Measurements from ENCODE around the gene SMARCC2. TPM values are rescaled to one million over a fixed set of nuclear protein-coding genes. Genes with fewer than 3 reads are reported as not detected.

Gene SMARCC2
- total and polyA plus RNA-seq, 2 donors (not counting 1 experiment from before 2014, with no cell fraction given): 60.2 to 70.8 TPM

DNA sequence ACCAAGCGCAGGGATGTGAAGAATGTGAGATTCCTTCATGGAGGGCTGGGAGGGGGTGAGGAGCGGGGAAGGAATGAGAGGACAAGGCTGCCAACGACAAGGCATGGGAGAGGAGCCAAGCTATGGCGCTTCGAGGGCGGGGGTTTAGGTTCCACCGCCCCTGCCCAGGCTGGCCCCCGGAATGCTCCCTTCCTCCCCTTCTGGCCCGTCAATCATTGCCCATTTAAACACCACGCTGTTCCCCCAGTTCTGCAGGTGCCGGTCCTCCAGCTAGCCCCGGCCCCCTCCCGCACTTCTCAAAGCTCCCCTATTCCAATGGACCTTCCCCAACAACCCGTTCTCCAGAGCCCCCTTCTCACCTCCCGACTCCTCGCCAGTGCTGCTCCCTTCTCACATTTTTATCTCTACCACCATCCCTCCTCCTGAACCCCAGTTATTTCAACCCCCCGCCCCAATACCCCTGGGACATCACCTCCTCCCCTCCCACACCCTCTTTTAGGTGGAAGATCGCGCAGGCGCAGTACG lies 32.0 kb upstream of the SMARCC2 start:
- Histone ChIP-seq H2AFZ (ENCODE audit: low read length) (peak overlapping the region; percentile 20), H3K79me2 (ENCODE audit: control insufficient read depth, insufficient read depth, low read length) (peaks cover 32% of the 10 kb centered on the region), H3K36me3 (ENCODE audit: control insufficient read depth, insufficient read depth, low read length) (peaks cover 5% of the 10 kb centered on the region), H3K27ac (ENCODE audit: insufficient read depth, low read length) (peak overlapping the region; percentile 97), H3K27me3 (ENCODE audit: control insufficient read depth, insufficient read depth, low read length) (no peaks in the 10 kb centered on the region), H3K4me2 (ENCODE audit: extremely low read depth, insufficient read depth, low read length) (peak overlapping the region; percentile 98), H3K9ac (ENCODE audit: insufficient read depth, low read length) (peak overlapping the region; percentile 93), H4K20me1 (ENCODE audit: control insufficient read depth, extremely low read depth, insufficient read depth, low read length) (no peaks in the 10 kb centered on the region), H3K9me3 (ENCODE audit: control insufficient read depth, insufficient read depth, low read depth, low read length) (no peaks in the 10 kb centered on the region), H3K4me3 (replicated peaks in 1 of 4; ENCODE audit: control extremely low read depth in 1 of 4, insufficient read depth in 1 of 4, low read depth in 3 of 4, low read length in 4 of 4) (peak overlapping the region; percentile 80 to 87 (median 84)), H3K4me1 (ENCODE audit: control insufficient read depth, extremely low read depth, insufficient read depth, low read length) (peaks cover 19% of the 10 kb centered on the region)
- no peak for TF ChIP-seq EZH2 (IDR thresholded peaks at IDR 0.05; ENCODE audit: low read length, missing control alignments)
- TF ChIP-seq, protein P1, sequence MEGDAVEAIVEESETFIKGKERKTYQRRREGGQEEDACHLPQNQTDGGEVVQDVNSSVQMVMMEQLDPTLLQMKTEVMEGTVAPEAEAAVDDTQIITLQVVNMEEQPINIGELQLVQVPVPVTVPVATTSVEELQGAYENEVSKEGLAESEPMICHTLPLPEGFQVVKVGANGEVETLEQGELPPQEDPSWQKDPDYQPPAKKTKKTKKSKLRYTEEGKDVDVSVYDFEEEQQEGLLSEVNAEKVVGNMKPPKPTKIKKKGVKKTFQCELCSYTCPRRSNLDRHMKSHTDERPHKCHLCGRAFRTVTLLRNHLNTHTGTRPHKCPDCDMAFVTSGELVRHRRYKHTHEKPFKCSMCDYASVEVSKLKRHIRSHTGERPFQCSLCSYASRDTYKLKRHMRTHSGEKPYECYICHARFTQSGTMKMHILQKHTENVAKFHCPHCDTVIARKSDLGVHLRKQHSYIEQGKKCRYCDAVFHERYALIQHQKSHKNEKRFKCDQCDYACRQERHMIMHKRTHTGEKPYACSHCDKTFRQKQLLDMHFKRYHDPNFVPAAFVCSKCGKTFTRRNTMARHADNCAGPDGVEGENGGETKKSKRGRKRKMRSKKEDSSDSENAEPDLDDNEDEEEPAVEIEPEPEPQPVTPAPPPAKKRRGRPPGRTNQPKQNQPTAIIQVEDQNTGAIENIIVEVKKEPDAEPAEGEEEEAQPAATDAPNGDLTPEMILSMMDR (conservative IDR thresholded peaks at IDR 0.05 in 1 of 2, IDR thresholded peaks at IDR 0.05 in 1 of 2; ENCODE audit: low read depth in 1 of 2, low read length in 2 of 2): no peak
- DNase-seq (ENCODE audit: low read depth in 2 of 2): peak; percentile 76 to 88

DNA sequence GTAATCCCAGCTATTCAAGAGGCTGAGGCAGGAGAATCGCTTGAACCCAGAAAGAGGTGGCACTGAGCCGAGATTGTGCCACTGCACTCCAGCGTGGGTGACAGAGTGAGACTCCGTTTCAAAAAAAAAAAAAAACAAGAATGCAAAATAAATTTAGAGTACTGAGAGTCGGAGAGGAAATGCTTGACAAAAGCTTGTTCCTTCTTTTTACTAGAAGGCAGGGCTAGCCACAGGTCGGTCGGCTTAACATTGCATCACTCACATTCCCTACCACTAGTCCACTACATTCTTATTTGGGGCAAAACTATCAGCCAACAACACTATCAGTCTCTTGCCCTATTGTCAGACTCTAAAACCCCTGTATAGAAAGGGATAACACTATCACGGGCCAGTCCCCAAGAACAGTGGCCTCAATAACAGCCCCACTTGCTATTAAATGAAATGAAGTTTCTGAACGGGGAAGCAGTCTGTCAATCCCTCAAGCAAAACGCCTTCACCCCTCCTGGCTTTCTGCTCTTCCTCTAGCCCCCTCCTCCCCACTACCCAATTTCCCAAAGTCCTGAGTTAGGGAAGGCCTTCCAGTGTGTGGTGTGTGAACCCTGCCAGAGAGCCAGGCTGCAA lies 31.4 kb upstream of the SMARCC2 start:
- peak overlapping the region; percentile 80 to 87 (median 84) for H3K4me3 ChIP-seq (replicated peaks in 1 of 4; ENCODE audit: control extremely low read depth in 1 of 4, insufficient read depth in 1 of 4, low read depth in 3 of 4, low read length in 4 of 4)
- no peaks in the 10 kb centered on the region for H3K27me3 ChIP-seq (ENCODE audit: control insufficient read depth, insufficient read depth, low read length)
- H3K9ac ChIP-seq (ENCODE audit: insufficient read depth, low read length): peak overlapping the region; percentile 93
- H4K20me1 ChIP-seq (ENCODE audit: control insufficient read depth, extremely low read depth, insufficient read depth, low read length): no peaks in the 10 kb centered on the region
- no peak for TF ChIP-seq EZH2 (IDR thresholded peaks at IDR 0.05; ENCODE audit: low read length, missing control alignments)
- TF ChIP-seq, protein P1 (conservative IDR thresholded peaks at IDR 0.05 in 1 of 2, IDR thresholded peaks at IDR 0.05 in 1 of 2; ENCODE audit: low read depth in 1 of 2, low read length in 2 of 2): no peak
- H3K4me1 ChIP-seq (ENCODE audit: control insufficient read depth, extremely low read depth, insufficient read depth, low read length): peaks cover 19% of the 10 kb centered on the region
- peak overlapping the region; percentile 98 for H3K4me2 ChIP-seq (ENCODE audit: extremely low read depth, insufficient read depth, low read length)
- H3K36me3 ChIP-seq (ENCODE audit: control insufficient read depth, insufficient read depth, low read length): peaks cover 4% of the 10 kb centered on the region
- H3K27ac ChIP-seq (ENCODE audit: insufficient read depth, low read length): peak overlapping the region; percentile 97
- H3K9me3 ChIP-seq (ENCODE audit: control insufficient read depth, insufficient read depth, low read depth, low read length): no peaks in the 10 kb centered on the region
- peaks cover 33% of the 10 kb centered on the region for H3K79me2 ChIP-seq (ENCODE audit: control insufficient read depth, insufficient read depth, low read length)
- H2AFZ ChIP-seq (ENCODE audit: low read length): no peak overlapping the region
- peak; percentile 57 to 63 for DNase-seq (ENCODE audit: low read depth in 2 of 2)

DNA sequence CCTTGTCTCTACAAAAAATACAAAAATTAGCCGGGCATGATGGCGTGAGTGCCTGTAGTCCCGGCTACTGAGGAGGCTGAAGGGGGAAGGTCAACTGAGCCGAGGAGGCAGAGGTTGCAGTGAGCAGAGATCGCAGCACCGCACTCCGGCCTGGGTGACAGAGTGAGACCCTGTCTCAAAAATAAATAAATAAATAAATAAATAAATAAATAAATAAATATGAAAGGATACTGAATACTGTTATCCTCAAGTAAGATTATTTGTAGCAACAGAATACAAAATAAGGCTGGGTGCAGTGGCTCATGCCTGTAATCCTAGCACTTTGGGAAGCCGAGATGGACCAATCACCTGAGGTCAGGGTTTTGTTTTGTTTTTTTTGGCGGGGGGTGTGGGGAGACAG lies 30.6 kb upstream of the SMARCC2 start:
- Histone ChIP-seq H3K4me1 (ENCODE audit: control insufficient read depth, extremely low read depth, insufficient read depth, low read length) (peaks cover 16% of the 10 kb centered on the region), H3K36me3 (ENCODE audit: control insufficient read depth, insufficient read depth, low read length) (peaks cover 6% of the 10 kb centered on the region), H2AFZ (ENCODE audit: low read length) (no peak overlapping the region), H3K27me3 (ENCODE audit: control insufficient read depth, insufficient read depth, low read length) (no peaks in the 10 kb centered on the region), H3K4me2 (ENCODE audit: extremely low read depth, insufficient read depth, low read length) (peak overlapping the region; percentile 32), H3K9me3 (ENCODE audit: control insufficient read depth, insufficient read depth, low read depth, low read length) (no peaks in the 10 kb centered on the region), H3K4me3 (replicated peaks in 1 of 4; ENCODE audit: control extremely low read depth in 1 of 4, insufficient read depth in 1 of 4, low read depth in 3 of 4, low read length in 4 of 4) (peak overlapping the region in 2 of 4 experiments; percentile 43 to 87), H3K27ac (ENCODE audit: insufficient read depth, low read length) (no peak overlapping the region), H3K9ac (ENCODE audit: insufficient read depth, low read length) (no peak overlapping the region), H3K79me2 (ENCODE audit: control insufficient read depth, insufficient read depth, low read length) (peaks cover 35% of the 10 kb centered on the region), H4K20me1 (ENCODE audit: control insufficient read depth, extremely low read depth, insufficient read depth, low read length) (no peaks in the 10 kb centered on the region)
- DNase-seq (ENCODE audit: low read depth in 2 of 2): no peak
- TF ChIP-seq EZH2 (IDR thresholded peaks at IDR 0.05; ENCODE audit: low read length, missing control alignments): no peak
- TF ChIP-seq, protein P1 (conservative IDR thresholded peaks at IDR 0.05 in 1 of 2, IDR thresholded peaks at IDR 0.05 in 1 of 2; ENCODE audit: low read depth in 1 of 2, low read length in 2 of 2): no peak

All from fibroblast of lung (primary cell).